Measurements from ENCODE around the gene IZUMO1R.
"Not testable (repeated sequence)": the region's sequence is repeated elsewhere in the genome, so short reads cannot be mapped to it uniquely, and the experiment has no call there.

IZUMO1R gene

DNA sequence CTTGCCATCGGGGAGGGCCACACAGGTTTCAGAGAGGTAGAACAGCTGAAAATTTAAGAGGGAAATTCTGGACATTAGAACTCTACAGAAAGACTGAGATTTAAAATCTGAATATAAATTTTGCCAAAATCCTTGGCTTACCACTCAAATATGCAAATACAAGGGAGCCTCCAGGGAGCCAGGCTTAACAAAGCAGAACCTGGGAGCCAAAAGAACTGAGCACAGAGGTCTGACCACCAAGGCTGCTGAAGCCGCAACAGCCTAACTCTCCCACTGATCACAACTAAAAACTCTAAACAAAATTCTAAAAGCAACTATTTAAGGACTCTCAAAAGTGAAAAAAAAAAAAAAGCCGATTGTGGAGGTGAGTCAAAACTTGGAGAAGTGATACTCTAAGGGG lies 34.3 kb downstream of the IZUMO1R start:
- no peak overlapping the region for H3K4me3 ChIP-seq (ENCODE audit: low read length)
- DNase-seq (ENCODE audit: low read depth), result no peak
- no peak for TF ChIP-seq CTCF (conservative IDR thresholded peaks at IDR 0.05; ENCODE audit: low read depth, low read length)

- DNase-seq (ENCODE audit: low read depth), result no peak
- TF ChIP-seq CTCF (conservative IDR thresholded peaks at IDR 0.05; ENCODE audit: low read depth, low read length), result no peak
- no peak overlapping the region for H3K4me3 ChIP-seq (ENCODE audit: low read length)
These were observed 37.9 kb downstream of the IZUMO1R start for GRCh38 chr11:94342250-94342649.

DNA sequence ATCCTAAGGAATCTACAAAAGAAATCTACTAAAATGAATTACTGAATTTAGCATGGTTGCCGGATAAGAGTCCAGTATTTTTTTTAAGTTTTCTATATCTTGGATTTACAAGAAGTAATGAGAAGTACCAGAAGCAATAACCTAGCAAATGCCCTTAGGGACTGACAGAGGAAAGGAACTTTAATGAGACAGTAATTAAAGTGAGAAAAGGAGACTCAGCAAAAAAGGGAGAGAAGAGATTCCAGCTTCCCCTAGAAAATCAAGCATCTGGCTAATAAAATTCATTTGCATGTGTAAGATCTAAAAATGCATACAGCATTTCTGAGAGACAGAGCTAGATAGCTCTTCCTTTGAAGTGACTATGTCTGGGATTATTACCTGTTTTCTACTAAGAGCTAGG lies 39.1 kb downstream of the IZUMO1R start:
- no peak for DNase-seq (ENCODE audit: low read depth)
- no peak for TF ChIP-seq CTCF (conservative IDR thresholded peaks at IDR 0.05; ENCODE audit: low read depth, low read length)
- H3K4me3 ChIP-seq (ENCODE audit: low read length), result no peak overlapping the region

GRCh38 chr11:94346311-94346710 lies 41.9 kb downstream of the IZUMO1R start:
- not testable (repeated sequence) for DNase-seq (ENCODE audit: low read depth); H3K4me3 ChIP-seq (ENCODE audit: low read length)

DNA sequence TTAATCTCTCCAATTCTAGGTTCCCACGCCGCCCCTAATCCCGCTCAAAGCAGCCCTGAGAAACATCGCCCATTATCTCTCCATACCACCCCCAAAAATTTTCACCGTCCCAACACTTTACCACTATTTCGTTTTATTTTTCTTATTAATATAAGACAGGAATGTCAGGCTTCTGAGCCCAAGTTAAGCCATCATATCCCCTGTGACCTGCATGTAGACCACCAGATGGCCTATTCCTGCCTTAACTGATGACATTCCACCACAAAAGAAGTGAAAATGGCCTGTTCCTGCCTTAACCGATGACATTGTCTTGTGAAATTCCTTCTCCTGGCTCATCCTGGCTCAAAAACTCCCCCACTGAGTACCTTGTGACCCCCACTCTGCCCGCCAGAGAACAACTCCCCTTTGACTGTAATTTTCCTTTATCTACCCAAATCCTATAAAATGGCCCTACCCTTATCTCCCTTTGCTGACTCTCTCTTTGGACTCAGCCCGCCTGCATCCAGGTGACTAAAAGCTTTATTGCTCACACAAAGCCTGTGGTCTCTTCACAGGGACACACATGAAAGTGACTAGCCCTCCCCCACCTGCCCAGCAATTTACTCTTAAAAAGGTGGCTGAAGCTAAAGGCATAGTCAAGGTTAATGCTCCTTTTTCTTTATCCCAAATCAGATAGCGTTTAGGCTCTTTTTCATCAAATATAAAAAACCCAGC lies 46.6 kb downstream of the IZUMO1R start:
- not testable (repeated sequence) for DNase-seq (ENCODE audit: low read depth); H3K4me3 ChIP-seq (ENCODE audit: low read length)

Measured in retinal pigment epithelial cell (primary cell).